Adrenal gland (tissue), 5 donors: Measurements from ENCODE around the gene DKKL1.

Experiments
- POLR2A ChIP-seq, 2 donors: fragments of 450-650 bp; IDR thresholded peaks; one replicate each; pipeline ENCODE4 v1.6.1; 2017; ENCODE audit warnings: antibody characterized with exemption in 2 of 2, mild to moderate bottlenecking in 2 of 2, moderate library complexity in 1 of 2
- TF ChIP-seq, protein P1 (sequence below), 6 experiments: fragments of 450-650 bp in 4 of 6; fragments of 200-600 bp in 2 of 6; sonication (generic) in 1 of 6; IDR thresholded peaks; 1 replicate in 5 of 6; 2 replicates in 1 of 6; pipeline versions ENCODE4 v1.5.1 to v1.8.0; 2016 to 2021; ENCODE audit warnings: antibody characterized with exemption in 6 of 6, mild to moderate bottlenecking in 2 of 6, moderate library complexity in 1 of 6
- donor health status: DM: no; HTN: no; CAD: no.

- TF ChIP-seq, protein P1, sequence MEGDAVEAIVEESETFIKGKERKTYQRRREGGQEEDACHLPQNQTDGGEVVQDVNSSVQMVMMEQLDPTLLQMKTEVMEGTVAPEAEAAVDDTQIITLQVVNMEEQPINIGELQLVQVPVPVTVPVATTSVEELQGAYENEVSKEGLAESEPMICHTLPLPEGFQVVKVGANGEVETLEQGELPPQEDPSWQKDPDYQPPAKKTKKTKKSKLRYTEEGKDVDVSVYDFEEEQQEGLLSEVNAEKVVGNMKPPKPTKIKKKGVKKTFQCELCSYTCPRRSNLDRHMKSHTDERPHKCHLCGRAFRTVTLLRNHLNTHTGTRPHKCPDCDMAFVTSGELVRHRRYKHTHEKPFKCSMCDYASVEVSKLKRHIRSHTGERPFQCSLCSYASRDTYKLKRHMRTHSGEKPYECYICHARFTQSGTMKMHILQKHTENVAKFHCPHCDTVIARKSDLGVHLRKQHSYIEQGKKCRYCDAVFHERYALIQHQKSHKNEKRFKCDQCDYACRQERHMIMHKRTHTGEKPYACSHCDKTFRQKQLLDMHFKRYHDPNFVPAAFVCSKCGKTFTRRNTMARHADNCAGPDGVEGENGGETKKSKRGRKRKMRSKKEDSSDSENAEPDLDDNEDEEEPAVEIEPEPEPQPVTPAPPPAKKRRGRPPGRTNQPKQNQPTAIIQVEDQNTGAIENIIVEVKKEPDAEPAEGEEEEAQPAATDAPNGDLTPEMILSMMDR (IDR thresholded peaks at IDR 0.05), result no peak
- no peak for TF ChIP-seq POLR2A (IDR thresholded peaks at IDR 0.05)
Observed at GRCh38 chr19:49348305-49349189, 15.1 kb upstream of the DKKL1 start.
